GM18868 (cell line): Measurements from ENCODE around the gene LSAMP.
"Not testable (repeated sequence)": the region's sequence is repeated elsewhere in the genome, so short reads cannot be mapped to it uniquely, and the experiment has no call there.

Experiments used
- ATAC-seq: cut with Tn5 transposase; IDR thresholded peaks from one replicate; pipeline ENCODE4 v1.9.1; 2021; ENCODE audit warnings: mild to moderate bottlenecking, moderate library complexity; ENCODE audit not compliant: unreplicated experiment

The LSAMP gene

DNA sequence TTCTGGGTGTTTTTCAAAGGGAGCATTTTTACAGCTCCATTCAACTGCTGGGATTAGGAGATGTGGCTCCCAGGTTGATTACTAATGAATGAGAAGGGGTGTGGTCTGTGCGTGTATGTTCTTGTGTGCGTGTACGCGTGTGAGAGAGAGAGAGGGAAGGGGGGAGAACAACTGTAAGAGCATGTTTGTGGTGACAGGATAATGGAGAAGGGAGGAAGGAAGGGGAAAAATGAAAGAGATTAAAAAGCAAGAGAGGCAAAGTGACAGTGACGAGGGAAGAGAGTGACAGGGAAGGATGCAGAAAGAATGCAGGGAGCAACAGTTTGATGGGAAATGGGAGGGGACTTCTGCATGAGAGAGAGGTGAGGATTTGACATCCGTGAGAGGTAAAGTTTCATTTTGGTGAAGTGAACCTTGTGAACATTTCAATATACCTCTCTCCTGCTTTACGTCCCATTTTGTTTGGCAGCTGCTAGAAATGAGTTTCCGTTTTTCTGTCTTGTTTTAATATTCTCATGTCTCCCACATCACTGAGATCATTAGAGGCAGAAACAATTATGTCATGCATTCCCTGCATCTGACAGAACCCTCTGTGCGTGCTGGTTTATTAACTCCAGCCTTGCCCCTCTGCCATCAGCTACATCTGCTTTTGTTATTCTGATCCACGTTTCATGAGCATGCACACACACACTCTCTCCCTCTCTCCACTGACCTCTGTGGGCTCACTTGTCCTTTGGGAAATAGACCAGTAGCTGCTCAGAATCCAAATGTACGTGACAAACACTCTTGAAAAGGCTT is 660.3 kb downstream of the LSAMP start:
- ATAC-seq, result no peak

DNA sequence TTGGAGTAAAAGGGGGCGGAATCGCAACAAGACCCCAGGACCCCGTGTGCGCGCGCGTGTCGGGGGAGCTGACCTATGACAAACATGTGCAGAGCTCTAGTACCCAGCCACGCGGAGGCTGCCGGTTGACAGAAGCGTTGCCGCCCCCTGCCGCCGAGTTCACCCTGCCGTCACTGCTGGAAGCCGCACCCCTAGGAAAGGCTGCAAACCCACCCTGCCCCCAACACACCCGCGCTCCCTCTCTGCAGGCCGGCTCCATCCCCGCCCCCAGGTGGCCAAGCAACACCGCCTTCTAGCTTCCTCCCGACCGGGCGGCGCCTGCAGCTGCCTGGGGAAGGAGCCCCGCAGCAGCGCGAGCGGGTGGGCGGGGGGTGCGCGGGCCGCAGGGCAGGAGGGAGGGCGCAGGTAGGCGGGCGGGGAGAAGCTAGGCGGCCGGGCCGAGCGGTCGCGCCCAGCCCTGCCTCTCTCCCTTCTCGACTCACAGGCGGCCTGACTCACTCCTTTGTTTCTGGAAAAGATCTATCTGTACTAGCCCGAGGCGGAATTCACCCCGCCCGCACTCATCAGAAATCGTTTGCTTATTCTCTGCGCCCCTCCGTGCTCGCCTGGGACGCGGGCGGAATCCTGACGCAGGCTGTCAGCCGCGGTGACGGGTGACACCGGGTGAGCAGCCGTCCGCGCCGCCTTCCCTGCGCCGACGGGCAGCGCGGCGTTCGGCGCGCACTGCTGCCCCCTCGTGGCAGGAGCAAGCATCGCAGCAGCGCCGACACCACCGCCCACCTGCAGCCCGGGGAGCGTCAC is 661.1 kb downstream of the LSAMP start:
- ATAC-seq, result peak; percentile 91

DNA sequence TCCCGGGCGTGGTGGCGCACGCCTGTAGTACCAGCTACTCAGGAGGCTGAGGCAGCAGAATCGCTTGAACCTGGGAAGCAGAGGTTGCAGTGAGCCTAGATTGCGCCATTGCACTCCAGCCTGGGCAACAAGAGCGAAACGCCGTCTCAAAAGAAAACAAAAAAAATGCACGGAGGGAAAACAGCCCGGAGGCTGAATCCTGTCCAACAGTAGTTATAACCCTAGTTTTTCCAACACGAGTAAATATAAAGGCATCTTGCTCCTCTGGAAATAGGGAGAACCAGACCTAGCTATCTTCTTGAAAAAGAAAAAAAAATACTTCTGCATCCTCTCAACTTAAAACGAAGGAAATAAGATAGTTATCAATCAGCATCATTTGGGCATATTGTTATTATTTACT is 661.9 kb downstream of the LSAMP start:
- ATAC-seq, result not testable (repeated sequence)

DNA sequence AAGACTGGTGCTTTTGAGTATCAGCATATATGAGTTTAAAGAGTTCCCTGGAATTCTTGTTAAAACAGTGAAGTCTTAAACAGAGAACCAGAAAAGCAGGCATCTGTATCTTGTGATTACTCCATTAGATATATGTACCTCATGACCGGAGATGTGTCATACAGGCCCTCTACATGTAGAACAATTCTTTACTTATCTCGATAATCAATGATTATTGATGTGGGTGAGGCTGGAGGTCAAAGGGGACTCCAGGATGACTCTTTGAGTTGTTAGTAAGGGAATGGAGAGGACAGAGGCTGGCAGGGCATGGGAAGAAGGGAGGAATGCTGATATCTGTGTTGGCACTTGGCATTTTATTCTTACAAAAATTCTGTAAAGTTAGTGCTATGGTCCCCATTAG is 666.3 kb downstream of the LSAMP start:
- ATAC-seq, result no peak

DNA sequence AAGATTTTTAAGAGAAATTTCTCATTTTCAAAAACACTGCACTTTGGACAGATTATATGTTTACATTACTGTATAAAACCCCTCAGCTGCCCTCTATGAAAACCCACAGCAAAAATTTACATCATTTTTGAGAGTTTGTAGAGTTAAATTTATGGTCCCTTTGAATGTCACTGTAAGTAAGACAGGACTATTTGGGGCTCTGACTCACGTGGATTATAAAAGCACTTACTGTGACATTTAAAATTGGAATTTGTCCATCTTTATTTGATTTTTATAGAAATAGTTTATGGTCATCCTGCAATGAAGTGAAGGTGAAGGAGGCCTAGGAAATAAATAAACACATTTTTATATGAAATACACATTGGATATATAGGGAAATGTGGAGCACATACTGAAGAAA is 672.3 kb downstream of the LSAMP start:
- no peak for ATAC-seq

DNA sequence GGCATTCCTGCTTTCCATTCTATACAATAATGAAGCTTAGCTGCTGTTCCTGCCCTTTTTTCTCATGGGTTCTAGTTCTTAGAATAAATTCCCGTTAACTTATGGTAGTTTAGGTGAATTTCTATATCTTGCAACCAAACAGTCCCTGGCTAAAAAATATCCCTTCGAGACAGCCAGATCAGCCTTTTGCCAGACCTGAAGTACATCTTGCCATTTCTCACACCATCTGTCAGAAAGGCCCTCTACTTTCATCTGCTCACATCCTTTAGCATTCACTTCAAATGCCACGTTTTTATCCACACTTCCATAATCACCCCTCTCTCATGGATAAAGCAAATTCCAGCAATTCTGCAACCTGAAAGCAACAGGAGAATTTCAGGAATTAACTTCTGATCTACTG is 676.6 kb downstream of the LSAMP start:
- ATAC-seq, result no peak

DNA sequence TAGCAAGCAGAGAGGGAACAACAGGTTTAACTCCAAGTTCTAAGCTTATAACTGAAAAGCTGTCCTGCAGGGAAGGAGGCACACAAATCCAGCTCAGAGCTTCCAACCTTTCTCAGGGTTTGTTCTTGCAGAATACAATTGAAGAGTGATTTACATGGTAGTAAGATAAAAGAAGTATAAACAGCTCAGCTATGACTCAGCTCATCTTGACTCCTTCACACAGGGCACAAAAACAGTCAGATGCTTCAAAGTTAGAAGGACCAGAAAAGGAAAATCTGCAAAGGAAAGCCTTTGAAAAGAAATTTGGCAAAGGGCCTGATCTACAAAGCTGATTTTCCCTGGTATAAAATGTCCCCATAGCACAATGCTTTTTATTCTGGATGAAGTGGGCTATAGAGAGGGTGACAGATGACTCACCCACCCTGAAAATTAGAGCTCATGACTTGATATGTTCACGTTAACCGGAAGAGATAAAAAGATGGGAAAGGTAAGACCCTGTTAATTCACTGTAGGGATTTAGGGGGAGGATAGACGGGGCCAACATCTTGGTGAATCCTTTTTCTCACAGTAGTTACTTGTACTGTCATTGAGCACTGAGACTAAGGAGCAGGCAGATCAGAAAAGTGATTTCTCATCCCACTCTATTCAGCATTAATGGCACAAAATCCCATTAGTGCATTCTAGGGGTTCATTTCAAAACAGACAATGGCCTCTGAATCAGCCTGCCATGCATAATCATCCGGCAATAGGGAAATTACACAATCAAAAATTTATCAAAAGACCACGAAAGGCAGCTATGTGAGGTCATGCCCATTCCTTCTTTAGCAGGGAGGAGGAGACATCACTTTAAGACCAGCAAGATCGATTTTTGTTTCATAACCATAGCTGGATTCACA is 678.5 kb downstream of the LSAMP start:
- no peak for ATAC-seq

DNA sequence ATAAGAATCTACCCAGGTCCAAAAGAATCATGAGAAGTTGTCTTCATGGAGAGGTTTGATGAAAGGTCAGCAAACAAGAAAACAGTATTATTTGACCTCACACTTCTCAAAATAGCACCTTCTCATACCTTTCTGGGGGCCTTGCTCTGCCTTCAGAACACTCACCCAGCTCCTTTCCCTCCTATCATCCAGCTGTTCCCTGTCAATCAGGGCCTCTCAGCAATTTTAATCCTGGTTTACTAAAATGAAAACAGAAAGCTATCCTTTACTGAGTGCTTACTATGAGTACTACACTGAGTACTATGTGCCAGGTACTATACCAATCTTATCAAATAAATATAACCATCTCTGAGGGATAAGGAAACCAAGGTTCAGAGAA is 683.4 kb downstream of the LSAMP start:
- no peak for ATAC-seq

DNA sequence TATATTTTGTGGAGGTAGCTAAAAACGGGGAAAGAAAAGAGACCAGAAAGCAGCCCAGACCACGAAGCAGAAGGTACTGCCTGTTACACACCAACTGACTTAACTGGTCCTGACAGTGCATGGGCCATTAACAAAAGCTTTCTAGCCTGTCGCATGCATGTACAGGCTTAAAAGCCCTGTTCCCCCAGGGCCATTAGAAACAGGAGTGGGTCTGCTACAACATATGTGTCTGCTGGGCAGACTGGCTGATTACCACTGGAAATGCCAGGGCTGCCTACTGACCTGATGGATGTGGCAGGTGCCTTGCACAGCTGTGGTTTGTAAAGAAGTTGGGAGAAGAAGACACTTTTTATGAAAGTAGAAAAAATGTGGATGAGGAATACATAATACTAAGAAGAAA is 684.6 kb downstream of the LSAMP start:
- ATAC-seq, result no peak

DNA sequence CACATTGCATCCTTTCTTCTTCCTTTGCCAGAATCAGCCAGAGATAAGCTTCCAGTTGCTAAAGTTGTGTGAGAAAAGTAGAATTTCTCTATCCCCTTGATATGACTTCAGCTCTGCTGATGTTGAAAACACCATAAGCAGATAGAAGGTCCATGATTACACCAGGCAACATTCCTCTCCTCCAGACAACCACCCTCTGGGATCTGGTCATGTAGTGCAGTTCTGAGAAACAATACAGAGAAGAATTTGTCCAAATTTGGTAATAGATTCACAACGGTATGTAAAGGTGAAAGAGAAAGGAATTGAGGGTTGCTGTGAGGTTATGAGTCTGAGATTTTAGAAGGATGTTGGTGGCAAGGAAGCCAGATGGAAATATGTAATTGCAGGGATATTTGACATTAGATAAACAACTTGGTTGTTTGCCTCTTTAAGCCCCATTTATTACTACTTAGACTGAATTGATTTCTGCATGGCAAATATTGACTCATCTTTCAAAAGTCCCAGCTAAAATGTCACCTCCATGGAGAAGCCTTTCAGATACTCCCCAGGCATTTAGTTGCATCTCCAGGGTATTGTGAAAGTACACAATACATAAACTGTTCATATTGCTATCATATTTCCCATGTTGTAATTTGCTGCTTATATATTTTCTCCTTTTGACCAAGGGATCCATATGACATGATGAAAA is 687.1 kb downstream of the LSAMP start:
- ATAC-seq, result no peak

DNA sequence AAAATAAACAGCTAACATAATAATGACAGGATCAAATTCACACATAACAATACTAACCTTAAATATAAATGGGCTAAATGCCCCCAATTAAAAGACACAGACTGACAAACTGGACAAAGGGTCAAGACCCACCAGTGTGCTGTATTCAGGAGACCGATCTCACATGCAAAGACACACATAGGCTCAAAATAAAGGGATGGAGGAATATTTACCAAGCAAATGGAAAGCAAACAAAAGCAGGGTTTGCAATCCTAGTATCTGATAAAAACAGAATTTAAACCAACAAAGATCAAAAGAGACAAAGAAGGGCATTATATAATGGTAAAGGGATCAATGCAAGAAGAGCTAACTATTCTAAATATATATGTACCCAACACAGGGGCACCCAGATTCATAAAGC is 692.3 kb downstream of the LSAMP start:
- ATAC-seq, result not testable (repeated sequence)
